H9 (cell line): ENCODE measurements around the gene PYHIN1. TPM values are rescaled to one million over a fixed set of nuclear protein-coding genes. Genes with fewer than 3 reads are reported as not detected.

Experiments used
- DNase-seq: peaks from one replicate; pipeline ENCODE4 v3.0.0-alpha.2; 2017
- H2AFZ ChIP-seq: one replicate; pipeline ENCODE4 v1.6.1; 2013; ENCODE audit warnings: mild to moderate bottlenecking, low read length, control low read depth, moderate library complexity
- H2AK5ac ChIP-seq: 2 replicates; pipeline ENCODE4 v1.6.1; 2013; ENCODE audit warnings: low read length, control low read depth, mixed read lengths; ENCODE audit not compliant: insufficient read length
- H2BK120ac ChIP-seq: one replicate; pipeline ENCODE4 v1.6.1; 2013; ENCODE audit warnings: low read depth, mild to moderate bottlenecking, low read length, control low read depth, inconsistent platforms; ENCODE audit not compliant: poor library complexity, severe bottlenecking
- H2BK12ac ChIP-seq: 2 replicates; pipeline ENCODE4 v1.6.1; 2013; ENCODE audit warnings: low read length, control low read depth, mixed read lengths, low read depth; ENCODE audit not compliant: insufficient read length
- H2BK15ac ChIP-seq: 2 replicates; pipeline ENCODE4 v1.6.1; 2013; ENCODE audit warnings: low read depth, low read length, control low read depth
- H2BK20ac ChIP-seq: one replicate; pipeline ENCODE4 v1.6.1; 2013; ENCODE audit warnings: low read depth, mild to moderate bottlenecking, low read length, control low read depth, inconsistent platforms; ENCODE audit not compliant: poor library complexity, severe bottlenecking
- H2BK5ac ChIP-seq: 2 replicates; pipeline ENCODE4 v1.6.1; 2013; ENCODE audit warnings: low read length, control low read depth, mixed read lengths; ENCODE audit not compliant: insufficient read length
- H3K14ac ChIP-seq: 2 replicates; pipeline ENCODE4 v1.6.1; 2013; ENCODE audit warnings: low read length, control low read depth; ENCODE audit not compliant: insufficient read depth
- H3K18ac ChIP-seq: 2 replicates; pipeline ENCODE4 v1.6.1; 2013; ENCODE audit warnings: low read depth, mild to moderate bottlenecking, mixed read lengths, low read length, control low read depth; ENCODE audit not compliant: insufficient read length
- H3K23ac ChIP-seq: 2 replicates; pipeline ENCODE4 v1.6.1; 2013; ENCODE audit warnings: low read length, control low read depth, mixed read lengths, low read depth; ENCODE audit not compliant: insufficient read length
- H3K23me2 ChIP-seq: 2 replicates; pipeline ENCODE4 v1.6.1; 2013; ENCODE audit warnings: low read depth, mild to moderate bottlenecking, mixed read lengths, low read length, control low read depth; ENCODE audit not compliant: insufficient read length, poor library complexity, severe bottlenecking
- H3K27ac ChIP-seq: 2 replicates; pipeline ENCODE4 v1.5.1; 2013; ENCODE audit warnings: low read length, control low read depth, mixed read lengths, low read depth; ENCODE audit not compliant: insufficient read length
- H3K27me3 ChIP-seq: 2 replicates; pipeline ENCODE4 v1.6.1; 2013; ENCODE audit warnings: low read length, control low read depth, inconsistent platforms; ENCODE audit not compliant: insufficient read depth
- H3K4ac ChIP-seq: 2 replicates; pipeline ENCODE4 v1.6.1; 2013; ENCODE audit warnings: low read depth, mild to moderate bottlenecking, control low read depth, inconsistent platforms, low read length, moderate library complexity
- H3K4me1 ChIP-seq: 2 replicates; pipeline ENCODE4 v1.6.1; 2013; ENCODE audit warnings: low read length, control low read depth, inconsistent platforms; ENCODE audit not compliant: insufficient read depth
- H3K4me2 ChIP-seq: 2 replicates; pipeline ENCODE4 v1.6.1; 2013; ENCODE audit warnings: low read length, control low read depth, mixed read lengths; ENCODE audit not compliant: insufficient read length, insufficient read depth
- H3K56ac ChIP-seq: 2 replicates; pipeline ENCODE4 v1.6.1; 2013; ENCODE audit warnings: low read depth, mild to moderate bottlenecking, mixed read lengths, low read length, control low read depth; ENCODE audit not compliant: insufficient read length
- H3K79me1 ChIP-seq: 2 replicates; pipeline ENCODE4 v1.6.1; 2013; ENCODE audit warnings: low read depth, mild to moderate bottlenecking, moderate library complexity, low read length, control low read depth, inconsistent platforms; ENCODE audit not compliant: insufficient read depth, poor library complexity, severe bottlenecking
- H3K79me2 ChIP-seq: 2 replicates; pipeline ENCODE4 v1.6.1; 2013; ENCODE audit warnings: low read length, control low read depth, inconsistent platforms; ENCODE audit not compliant: insufficient read depth
- H3K9ac ChIP-seq: 2 replicates; pipeline ENCODE4 v1.6.1; 2013; ENCODE audit warnings: low read length, control low read depth, mixed read lengths; ENCODE audit not compliant: insufficient read length; ENCODE audit errors: extremely low read depth
- H3K9me3 ChIP-seq: one replicate; pipeline ENCODE4 v1.6.1; 2013; ENCODE audit warnings: low read depth, low read length, inconsistent platforms; ENCODE audit not compliant: control insufficient read depth
- H3T11ph ChIP-seq: one replicate; pipeline ENCODE4 v1.6.1; 2013; ENCODE audit warnings: mild to moderate bottlenecking, low read length, control low read depth, inconsistent platforms
- H4K20me1 ChIP-seq: one replicate; pipeline ENCODE4 v1.6.1; 2013; ENCODE audit not compliant: control insufficient read depth, insufficient read length, insufficient read depth
- H4K5ac ChIP-seq: 2 replicates; pipeline ENCODE4 v1.6.1; 2013; ENCODE audit warnings: low read depth, mild to moderate bottlenecking, mixed read lengths, low read length, control low read depth; ENCODE audit not compliant: insufficient read length
- H4K8ac ChIP-seq: replicated peaks from 2 replicates; pipeline ENCODE4 v1.6.1; 2013; ENCODE audit warnings: low read length, control low read depth, mixed read lengths, low read depth; ENCODE audit not compliant: insufficient read length
- H4K91ac ChIP-seq: 2 replicates; pipeline ENCODE4 v1.6.1; 2013; ENCODE audit warnings: low read depth, mild to moderate bottlenecking, moderate library complexity, mixed read lengths, low read length, control low read depth; ENCODE audit not compliant: insufficient read length
- H3K27ac Mint-ChIP-seq, 3 experiments: 2 replicates in 2 of 3; 3 replicates in 1 of 3; pipeline ENCODE4 v1.8.0; 2020 to 2021; ENCODE audit warnings: mixed read lengths in 3 of 3, mild to moderate bottlenecking in 1 of 3, moderate library complexity in 1 of 3
- H3K27me3 Mint-ChIP-seq: 2 replicates; pipeline ENCODE4 v1.8.0; 2021; ENCODE audit warnings: low read depth, mild to moderate bottlenecking, moderate library complexity, mixed read lengths
- H3K36me3 Mint-ChIP-seq, 3 experiments: 2 replicates in 2 of 3; 3 replicates in 1 of 3; pipeline ENCODE4 v1.8.0; 2020 to 2021; ENCODE audit warnings: low read depth in 3 of 3, mixed read lengths in 3 of 3; ENCODE audit not compliant: insufficient read depth in 1 of 3
- H3K4me1 Mint-ChIP-seq, 2 experiments: 2 replicates each; pipeline ENCODE4 v1.8.0; 2020; ENCODE audit warnings: mixed read lengths in 2 of 2
- H3K4me3 Mint-ChIP-seq, 2 experiments: 2 replicates in 1 of 2; 3 replicates in 1 of 2; pipeline ENCODE4 v1.8.0; 2020 to 2021; ENCODE audit warnings: mild to moderate bottlenecking in 2 of 2, mixed read lengths in 2 of 2, moderate library complexity in 1 of 2
- H3K9me3 Mint-ChIP-seq, 2 experiments: 2 replicates in 1 of 2; 3 replicates in 1 of 2; pipeline ENCODE4 v1.8.0; 2020; ENCODE audit warnings: mild to moderate bottlenecking in 2 of 2, mixed read lengths in 2 of 2, moderate library complexity in 1 of 2
- WGBS: extraction: QIAGEN DNeasy Blood & Tissue Kit; methylation state at CpG from one replicate; pipeline ENCODE4 v1.1.7; 2013; ENCODE audit warnings: missing lambda C conversion rate, low lambda C conversion rate, mixed read lengths; ENCODE audit not compliant: insufficient read length; ENCODE audit errors: extremely low coverage; 5-methylcytosine and 5-hydroxymethylcytosine counted together
- total RNA-seq: library from RNA; stranded (reverse); gene quantifications from 2 replicates; pipeline ENCODE4 v1.2.1, GENCODE V29; 2021
- TF ChIP-seq, protein P1 (sequence below): fragments of 200-600 bp; sonication (generic); conservative IDR thresholded peaks from 3 replicates; pipeline ENCODE4 v1.8.0; 2021; ENCODE audit warnings: antibody characterized with exemption, mild to moderate bottlenecking

The PYHIN1 gene
- total RNA-seq, 1 experiment from 2014 or later: not detected

DNA sequence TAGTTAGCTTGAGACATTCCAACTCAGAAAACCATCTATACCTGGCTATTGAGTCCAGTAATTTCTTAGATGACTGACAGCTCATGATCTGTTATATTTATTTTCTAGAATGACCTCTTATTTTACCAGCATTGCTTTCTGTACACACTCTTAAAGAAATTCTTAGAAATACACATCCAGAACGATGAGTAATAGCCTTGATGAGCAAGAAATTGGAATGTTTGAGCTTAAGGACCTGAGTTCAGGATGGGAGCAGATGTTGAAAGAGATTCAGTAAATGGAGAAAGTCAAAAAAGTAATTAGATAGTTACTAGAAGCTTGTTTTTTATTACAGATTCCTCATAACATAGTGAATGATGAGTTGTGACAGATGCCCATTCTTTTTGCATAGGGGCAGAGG is 11.7 kb downstream of the PYHIN1 start:
- H3K18ac ChIP-seq: no peak overlapping the region
- no peak overlapping the region for H2AFZ ChIP-seq
- no peaks in the 10 kb centered on the region for H4K20me1 ChIP-seq

More for the DNA sequence above, 11.7 kb downstream of the PYHIN1 start:
- Histone ChIP-seq H4K8ac (no peak overlapping the region), H3K4me2 (no peak overlapping the region), H3K9ac (no peak overlapping the region), H4K5ac (no peak overlapping the region), H3K27ac (no peak overlapping the region), H3K79me2 (no peaks in the 10 kb centered on the region), H2AK5ac (no peak overlapping the region), H2BK12ac (no peak overlapping the region), H2BK20ac (no peak overlapping the region), H2BK5ac (no peak overlapping the region), H2BK15ac (no peak overlapping the region), H3K9me3 (no peaks in the 10 kb centered on the region), H3K4ac (no peak overlapping the region), H3K79me1 (no peaks in the 10 kb centered on the region), H3K23ac (no peak overlapping the region), H3K4me1 (no peaks in the 10 kb centered on the region), H3K14ac (no peak overlapping the region), H4K91ac (no peak overlapping the region), H3K56ac (no peak overlapping the region), H3T11ph (no peak overlapping the region), H3K27me3 (no peaks in the 10 kb centered on the region), H2BK120ac (no peak overlapping the region), H3K23me2 (no peaks in the 10 kb centered on the region)
- WGBS: no CpG with 5 or more reads among the region's 1 CpG
- Mint-ChIP-seq H3K4me1 (no peaks in the 10 kb centered on the region; a peak in 1 of 4 replicates), H3K36me3 (no peaks in the 10 kb centered on the region), H3K9me3 (no peaks in the 10 kb centered on the region; a peak in 1 of 5 replicates), H3K4me3 (no peak overlapping the region), H3K27me3 (peaks cover 9% of the 10 kb centered on the region), H3K27ac (no peak overlapping the region)
- TF ChIP-seq, protein P1, sequence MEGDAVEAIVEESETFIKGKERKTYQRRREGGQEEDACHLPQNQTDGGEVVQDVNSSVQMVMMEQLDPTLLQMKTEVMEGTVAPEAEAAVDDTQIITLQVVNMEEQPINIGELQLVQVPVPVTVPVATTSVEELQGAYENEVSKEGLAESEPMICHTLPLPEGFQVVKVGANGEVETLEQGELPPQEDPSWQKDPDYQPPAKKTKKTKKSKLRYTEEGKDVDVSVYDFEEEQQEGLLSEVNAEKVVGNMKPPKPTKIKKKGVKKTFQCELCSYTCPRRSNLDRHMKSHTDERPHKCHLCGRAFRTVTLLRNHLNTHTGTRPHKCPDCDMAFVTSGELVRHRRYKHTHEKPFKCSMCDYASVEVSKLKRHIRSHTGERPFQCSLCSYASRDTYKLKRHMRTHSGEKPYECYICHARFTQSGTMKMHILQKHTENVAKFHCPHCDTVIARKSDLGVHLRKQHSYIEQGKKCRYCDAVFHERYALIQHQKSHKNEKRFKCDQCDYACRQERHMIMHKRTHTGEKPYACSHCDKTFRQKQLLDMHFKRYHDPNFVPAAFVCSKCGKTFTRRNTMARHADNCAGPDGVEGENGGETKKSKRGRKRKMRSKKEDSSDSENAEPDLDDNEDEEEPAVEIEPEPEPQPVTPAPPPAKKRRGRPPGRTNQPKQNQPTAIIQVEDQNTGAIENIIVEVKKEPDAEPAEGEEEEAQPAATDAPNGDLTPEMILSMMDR: no peak
- DNase-seq: no peak
